OCI-LY3 (cell line): ENCODE measurements around the gene RFNG.

Source experiments
- CTCF ChIP-seq: fragments of 200-600, 300-600 bp; sonication (generic); IDR thresholded peaks from 2 replicates; pipeline ENCODE4 v1.5.1; 2014; ENCODE audit warnings: antibody characterized with exemption, low read length, low read depth
- EZH2phosphoT487 ChIP-seq: fragments of 200-600 bp; shearing (Covaris generic); IDR thresholded peaks from 2 replicates; pipeline ENCODE4 v1.6.1; 2018; ENCODE audit warnings: antibody characterized with exemption, mixed run types, low read depth

- TF ChIP-seq CTCF = no peak
- no peak for TF ChIP-seq EZH2phosphoT487
Measured at GRCh38 chr17:82047914-82048570, 3.6 kb downstream of the RFNG start.
